ENCODE data around the gene RNF182.
A peak's percentile ranks its signal among the peaks of the same experiment; 100 is the strongest.
"Not testable (repeated sequence)": the region's sequence is repeated elsewhere in the genome, so short reads cannot be mapped to it uniquely, and the experiment has no call there.

Gene RNF182

DNA sequence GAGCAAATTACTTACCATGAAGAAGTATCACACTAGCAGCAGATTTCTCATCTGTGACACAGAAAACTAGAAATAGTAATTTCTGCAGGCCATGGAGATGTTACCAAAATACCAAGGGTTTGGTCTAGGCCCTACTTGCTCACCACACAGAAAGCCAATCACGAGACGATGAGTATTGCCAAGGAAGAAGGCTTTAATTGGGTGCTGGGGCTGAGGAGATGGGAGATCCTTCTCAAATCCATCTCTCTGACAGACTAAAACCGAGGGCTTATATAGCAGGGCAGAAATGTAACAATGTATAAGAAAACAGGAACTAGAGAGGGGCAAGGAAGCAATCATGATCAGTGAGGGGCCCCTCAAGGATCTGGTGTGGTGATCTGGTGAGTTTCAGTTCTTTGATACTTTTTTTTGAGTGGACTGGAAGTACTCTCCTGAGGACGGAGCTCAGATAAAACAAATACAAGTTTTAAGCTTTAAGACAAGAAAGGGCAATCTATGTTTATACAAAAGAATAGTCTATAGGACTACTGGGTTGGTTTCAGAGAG, 40.9 kb downstream of the RNF182 start:
- DNase-seq (ENCODE audit: low read depth): no peak

DNA sequence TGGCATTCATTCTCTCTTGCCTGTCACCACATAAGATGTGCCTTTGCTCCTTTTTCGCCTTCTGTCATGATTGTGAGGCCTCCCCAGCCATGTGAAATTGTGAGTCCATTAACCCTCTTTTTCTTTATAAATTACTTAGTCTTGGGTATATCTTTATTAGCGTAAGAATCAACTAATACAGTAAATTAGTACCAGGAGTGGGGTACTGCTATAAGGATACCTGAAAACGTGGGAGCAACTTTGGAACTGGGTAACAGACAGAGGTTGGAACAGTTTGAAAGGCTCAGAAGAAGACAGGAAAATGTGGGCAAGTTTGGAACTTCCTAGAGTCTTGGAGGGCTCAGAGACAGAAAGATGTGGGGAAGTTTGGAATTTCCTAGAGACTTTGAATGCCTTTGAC, 46.6 kb downstream of the RNF182 start:
- DNase-seq (ENCODE audit: low read depth): no peak

DNA sequence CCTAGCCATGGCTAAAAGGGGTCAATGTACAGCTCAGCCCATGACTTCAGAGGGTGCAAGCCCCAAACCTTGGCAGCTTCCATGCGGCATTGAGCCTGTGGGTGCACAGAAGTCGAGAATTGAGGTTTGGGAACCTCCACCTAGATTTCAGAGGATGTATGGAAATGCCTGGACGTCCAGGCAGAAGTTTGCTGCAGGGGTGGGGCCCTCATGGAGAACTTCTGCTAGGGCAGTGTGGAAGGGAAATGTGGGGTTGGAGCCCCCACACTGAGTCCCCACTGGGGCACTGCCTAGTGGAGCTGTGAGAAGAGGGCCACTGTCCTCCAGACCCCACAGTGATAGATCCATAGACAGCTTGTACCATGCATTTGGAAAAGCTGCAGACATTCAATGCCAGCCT, 47.9 kb downstream of the RNF182 start:
- not testable (repeated sequence) for DNase-seq (ENCODE audit: low read depth)

DNA sequence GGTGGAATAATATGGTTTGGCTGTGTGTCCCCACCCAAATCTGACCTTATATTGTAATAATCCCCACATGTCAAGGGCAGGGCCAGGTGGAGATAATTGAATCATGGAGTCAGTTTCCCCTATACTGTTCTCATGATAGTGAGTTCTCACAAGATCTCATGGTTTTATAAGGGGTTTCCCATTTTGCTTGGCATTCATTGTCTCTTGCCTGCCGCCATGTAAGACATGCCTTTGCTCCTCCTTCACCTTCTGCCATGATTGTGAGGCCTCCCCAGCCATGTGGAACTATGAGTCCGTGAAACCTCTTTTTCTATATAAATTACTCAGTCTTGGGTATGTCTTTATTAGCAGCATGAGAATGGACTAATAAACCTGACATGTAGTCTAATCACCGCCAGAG, 48.7 kb downstream of the RNF182 start:
- not testable (repeated sequence) for DNase-seq (ENCODE audit: low read depth)

DNA sequence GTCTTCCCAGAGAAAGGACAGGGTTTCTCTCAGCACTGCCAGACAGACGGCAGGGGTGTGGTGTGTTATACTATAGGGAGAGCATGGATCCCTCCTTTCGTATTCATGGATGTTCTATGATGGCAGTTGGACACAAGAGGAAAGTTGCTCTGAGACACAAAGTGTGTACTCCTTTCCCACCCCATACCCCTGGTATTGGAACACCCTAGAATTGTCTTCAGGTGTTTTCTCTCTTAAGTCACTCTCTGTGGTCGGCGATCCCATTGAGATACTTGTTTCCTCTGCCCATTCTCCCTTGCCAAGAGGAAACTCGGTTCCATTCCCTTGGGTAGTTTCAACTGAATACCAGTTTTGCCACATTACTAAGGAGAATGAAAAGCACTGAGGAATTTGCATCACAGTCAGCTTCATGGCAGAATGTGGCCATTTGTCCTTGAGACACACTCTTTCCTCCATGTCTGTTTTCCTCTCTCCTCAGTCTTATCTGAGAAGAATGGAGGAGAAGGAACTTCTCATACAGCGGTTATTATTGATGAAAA, 53.4 kb downstream of the RNF182 start:
- no peak for DNase-seq (ENCODE audit: low read depth)

DNA sequence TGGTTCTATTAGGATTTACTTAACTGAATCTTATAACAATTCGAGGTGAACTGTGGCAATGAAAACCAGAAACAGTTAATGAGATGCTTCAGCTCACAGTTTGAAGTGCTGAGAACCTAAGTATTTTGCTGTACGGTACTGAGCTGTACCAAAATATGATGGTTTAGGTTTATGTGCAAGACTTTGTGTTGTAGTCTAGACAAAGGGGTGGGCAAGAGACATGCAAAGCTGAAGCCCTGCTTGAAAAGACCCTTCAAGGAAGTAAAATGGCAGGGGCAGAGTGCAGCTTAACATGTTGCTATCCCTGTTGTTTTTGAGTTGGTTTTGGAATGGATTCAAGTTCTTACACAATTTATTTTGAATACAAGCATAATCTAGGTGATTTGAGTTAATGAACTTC, 54.0 kb downstream of the RNF182 start:
- DNase-seq (ENCODE audit: low read depth): no peak

DNA sequence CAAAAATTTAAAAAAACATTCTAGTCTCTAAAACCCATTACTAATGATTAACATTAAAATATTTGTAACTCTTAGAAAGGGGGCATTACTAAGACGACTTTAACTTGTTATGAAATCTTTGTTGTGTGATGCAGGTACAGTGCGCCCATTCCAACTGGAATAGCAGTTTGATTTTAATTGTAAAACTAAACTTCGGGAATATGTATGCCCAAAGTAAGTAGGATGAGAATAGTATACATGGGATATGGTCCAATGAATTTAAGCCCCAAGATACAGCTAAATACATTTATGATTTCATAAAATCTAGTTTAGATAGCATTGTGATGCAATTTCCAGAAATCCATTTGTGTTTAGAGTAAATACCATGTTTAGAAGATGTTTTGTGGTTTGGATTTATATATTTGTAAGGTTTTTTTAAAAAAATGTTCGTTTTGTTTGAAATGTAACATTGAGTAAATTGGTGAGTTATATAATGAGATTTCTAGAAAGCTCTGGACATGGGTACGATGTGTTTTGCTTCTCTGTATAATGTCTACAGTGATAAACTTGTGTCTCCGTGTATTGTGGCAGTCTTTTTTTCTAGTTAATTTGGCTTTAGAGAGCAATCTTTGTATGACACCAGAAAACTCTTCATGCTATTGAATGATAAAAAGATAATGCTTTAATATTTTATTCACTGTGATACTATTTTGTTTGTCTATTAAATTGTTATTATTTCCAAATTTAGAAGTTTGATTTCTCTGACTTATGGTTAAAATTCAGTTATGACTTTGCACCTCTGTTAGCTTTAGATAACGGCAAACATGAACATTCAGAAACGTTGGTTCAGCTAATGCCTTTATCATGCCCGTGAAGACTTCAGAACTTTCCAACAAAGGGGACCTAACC, 54.8 kb downstream of the RNF182 start:
- DNase-seq (ENCODE audit: low read depth): no peak

DNA sequence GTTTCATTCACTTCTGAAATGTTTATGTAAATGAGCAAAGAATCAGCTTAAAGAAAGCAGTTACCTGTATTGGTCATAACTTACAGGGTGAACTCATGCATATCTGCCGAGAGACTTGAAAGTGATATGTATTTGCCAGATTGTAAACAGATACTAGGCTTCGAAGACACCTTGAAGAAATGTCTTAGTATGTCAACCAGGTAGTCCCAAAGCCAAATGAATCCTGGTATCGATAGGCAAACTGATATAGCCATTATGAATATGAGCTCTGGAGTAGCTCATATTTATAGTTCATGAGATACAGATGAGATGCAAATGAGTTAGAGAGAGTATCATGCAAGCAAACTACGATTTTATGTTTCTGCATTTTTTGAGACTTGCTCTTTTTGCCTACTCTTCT, 55.8 kb downstream of the RNF182 start:
- no peak for DNase-seq (ENCODE audit: low read depth)

DNA sequence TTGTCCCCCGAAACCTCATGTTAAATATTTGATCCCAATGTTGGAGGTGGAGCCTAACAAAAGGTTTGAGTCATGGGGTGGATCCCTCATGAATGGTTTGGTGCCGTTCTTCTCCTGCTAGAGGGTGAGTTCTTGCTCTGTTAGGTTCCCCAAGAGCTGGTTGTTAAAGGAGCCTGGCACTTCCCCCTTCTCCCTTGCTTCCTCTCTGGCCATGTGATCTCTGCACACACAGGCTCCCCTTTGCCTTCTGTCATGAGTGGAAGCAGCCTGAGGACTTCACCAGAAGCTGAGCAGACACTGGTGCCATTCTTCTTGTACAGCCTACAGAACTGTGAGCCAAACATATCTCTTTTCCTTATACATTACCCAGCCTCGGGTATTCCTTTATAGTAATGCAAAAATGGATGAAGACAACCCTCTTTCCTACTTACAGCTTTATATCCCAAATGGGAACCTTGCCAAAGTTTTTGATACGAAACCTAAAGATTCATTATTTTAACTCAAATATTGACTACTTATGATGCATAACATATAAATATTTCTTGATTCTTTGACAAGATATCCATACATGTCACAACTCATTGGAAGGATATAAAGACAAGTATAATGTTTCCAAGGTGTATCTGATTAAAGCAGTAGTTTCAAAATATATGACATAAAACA, 61.0 kb downstream of the RNF182 start:
- no peak for DNase-seq (ENCODE audit: low read depth)

DNA sequence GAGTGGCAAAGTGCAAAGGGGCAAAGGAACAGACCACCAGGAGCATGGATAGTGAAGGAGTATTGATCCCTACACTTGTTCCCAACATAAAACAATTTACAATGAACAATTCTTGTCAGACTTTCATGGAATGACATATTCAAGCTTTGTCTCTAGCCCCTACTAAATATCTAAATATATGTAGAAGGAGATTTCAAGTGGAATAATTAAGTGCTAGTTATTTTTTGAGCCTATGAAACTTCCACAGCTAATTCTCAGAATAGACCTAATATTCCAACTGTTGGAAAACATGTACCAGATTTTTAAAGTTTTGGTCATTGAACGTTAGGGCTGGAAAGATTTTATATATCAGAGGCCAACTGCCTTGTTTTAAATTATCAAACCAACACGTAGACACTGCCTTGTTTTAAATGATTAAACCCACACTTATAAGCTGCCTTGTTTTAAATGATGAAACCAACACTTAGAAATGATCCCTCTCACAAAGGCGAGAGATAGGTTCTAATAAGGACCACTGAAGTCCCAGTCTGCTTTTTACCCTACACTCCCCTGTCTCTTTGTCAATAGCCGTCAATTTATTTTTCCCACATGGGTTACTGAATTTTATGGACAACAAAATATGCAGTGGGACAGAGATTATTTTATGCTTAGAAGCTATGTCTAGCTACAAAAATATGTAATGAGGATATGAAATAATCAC, 62.1 kb downstream of the RNF182 start:
- DNase-seq (ENCODE audit: low read depth): no peak

DNA sequence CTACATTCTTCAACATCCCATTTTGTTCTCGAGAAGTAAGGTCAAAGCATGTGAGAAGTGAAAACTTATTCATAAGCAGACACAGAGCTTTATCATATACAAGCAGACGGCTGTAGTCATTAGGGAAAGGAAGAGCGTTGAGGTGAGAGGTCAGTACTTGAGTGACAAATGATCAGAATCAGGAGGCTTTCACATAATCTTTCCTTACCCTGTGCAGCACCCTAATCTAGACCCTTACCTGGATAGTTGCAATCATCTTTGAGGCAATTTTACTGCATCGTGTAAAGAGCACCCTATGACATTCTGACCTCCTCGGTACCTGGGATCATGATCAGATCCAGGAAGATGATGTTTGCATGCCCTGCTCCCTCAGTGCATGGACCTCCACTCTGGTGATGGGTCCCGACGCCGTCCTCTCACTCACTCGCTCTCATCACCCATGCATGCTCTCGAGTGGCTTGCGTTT, 62.7 kb downstream of the RNF182 start:
- DNase-seq (ENCODE audit: low read depth): no peak

DNA sequence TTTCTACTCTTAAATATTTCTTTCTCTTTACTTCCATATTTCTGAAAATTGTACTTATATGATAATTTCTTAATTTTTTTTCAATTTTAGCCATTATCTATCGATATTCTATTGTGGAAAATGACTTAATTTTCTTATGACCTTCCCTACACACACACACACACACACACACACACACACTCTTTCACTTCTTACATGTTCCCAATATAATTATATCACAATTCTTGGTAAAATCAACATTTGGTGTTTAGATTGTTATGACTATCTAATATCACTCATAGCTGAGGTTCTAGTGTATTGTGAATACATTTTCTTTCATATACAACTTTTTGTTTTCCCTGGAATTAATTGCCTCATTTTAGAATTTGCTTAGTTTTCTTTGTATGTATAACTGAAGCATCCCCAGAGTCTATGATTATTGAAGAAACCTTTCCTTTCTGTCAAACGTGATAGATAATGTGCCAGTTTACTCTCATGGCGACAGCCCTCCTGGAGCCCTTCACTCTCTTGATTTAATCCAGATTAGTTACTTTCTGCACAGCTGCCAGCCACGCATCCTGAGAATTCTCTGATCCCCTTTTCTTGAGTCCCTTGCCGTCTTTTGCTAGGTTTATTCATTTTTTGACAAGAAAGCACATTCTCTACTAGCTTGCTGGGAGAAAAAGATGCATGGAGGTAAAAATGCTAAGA, 63.4 kb downstream of the RNF182 start:
- no peak for DNase-seq (ENCODE audit: low read depth)

DNA sequence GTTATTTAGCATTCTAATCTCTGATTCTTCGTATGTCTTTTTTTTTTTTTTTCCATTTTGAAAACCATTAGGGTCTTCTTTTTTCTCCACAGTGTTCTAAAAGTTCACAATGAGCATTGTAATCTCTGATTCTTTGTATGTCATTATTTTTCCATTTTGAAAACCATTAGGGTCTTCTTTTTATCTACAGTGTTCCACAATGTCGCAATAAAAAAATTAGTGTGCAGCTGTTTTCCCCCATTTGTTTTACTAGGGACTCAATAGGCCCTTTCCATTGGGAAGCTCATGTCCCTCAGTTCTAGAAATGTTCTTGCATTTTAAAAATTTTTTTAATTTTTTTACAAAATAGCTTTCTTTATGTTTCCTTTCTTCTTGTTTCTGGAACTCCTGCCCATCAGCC, 64.2 kb downstream of the RNF182 start:
- no peak for DNase-seq (ENCODE audit: low read depth)

DNA sequence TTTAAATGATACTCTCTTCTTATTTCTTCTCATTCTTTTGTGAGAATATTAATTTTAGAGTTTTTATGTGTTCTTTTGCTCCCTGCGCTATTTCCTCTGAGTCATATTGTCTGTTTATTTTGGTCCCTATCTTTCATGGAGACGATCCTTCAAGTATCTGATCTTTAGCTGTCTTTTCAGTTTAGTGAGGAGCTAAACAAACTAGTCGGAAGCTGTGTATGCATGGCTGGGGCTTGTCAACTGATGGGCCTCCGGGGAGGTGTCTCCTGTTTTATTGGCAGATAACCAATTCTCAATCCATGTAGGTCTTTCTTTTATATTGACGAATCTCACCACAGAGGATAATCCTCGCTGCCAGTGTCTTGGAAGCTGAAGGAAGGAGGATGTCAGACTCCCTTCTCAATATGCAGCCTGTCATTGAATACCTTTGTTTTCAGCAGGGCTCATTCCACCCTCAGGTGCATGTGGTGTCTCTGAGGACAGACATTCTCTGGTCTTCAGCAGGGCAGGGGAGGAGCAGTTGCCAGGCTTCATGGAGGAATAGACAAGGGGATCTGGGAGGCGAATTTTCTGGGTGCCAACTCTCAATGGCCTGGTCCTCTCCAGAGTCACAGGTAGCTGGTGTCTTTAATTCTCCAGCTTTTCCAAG, 64.9 kb downstream of the RNF182 start:
- DNase-seq (ENCODE audit: low read depth): no peak

DNA sequence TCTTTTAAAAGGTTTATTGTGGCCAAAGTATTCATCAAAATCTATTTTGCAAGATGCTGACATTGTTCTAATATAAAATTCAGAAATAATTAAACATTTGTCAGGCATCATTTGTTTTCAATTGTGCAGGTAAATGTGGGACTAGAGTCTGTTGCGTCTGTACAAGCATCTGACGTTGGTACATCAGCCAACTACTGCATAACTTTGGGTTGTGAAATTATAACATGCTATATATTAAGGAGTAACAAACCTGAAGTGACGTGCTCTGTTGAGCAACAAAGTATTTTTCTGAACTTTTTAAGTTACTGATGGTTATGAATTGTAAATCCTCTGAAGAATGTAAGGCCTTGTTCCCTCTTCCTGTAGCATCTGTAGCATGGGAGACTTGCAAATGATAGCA, 66.0 kb downstream of the RNF182 start:
- DNase-seq (ENCODE audit: low read depth): no peak

DNA sequence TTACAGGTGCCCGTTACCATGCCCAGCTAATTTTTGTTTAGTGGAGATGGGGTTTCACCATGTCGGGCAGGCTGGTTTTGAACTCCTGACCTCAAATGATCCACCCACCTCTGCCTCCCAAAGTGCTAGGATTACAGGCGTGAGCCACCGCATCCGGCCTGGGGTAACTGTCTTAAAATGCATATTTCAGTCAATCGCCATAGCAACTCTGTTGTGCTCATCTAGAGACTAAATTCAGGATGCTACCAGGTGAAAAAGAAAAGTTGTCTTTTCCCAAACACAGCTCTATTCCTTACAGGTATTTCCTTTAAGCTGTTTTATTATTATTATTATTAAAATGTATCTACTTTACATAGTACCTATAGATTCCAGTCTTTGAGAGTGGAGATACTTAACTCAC, 66.6 kb downstream of the RNF182 start:
- no peak for DNase-seq (ENCODE audit: low read depth)

DNA sequence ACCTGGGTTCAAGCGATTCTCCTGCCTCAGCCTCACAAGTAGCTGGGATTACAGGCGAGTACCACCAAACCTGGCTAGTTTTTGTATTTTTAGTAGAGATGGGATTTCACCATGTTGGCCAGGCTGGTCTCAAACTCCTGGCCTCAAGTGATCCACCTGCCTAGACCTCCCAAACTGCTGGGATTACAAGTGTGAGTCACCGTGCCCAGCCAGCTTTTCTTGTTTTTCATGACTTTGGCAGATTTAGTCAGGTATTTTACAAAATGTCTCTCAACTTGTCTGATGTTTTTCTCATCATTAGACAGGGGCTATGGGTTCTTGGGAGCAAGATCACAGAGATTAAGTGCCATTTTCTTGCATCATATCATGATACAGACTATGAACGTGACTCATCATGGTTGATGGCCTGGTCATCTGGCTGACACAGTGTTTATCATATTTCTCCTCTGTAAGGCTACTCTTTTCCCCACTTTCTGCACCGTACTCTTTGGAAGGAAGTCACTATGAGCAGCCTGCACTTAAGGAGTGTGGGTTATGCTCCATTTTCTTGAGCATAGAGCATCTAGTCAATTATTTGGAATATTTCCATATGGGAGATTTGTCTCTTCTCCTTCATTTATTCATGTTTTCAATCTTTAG, 67.8 kb downstream of the RNF182 start:
- DNase-seq (ENCODE audit: low read depth): peak; percentile 51

DNA sequence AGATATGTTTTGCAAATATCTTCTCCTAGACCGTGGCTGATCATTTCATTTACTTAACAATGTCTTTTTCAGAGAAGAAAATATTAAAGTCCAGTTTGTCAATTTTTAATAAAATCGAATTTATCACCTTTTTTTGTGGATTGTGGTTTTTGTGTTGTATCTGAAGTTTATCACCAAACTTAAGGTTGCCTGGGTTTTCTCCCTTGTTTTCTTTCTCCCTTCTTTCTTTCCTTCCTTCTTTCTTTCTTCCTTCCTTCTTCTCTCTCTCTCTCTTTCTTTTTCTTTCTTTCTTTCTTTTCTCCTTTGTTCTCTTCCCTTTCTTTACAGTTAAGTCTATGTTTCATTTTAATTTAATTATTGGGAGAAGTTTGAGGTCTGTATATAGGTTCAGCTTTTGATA, 68.7 kb downstream of the RNF182 start:
- DNase-seq (ENCODE audit: low read depth): no peak

DNA sequence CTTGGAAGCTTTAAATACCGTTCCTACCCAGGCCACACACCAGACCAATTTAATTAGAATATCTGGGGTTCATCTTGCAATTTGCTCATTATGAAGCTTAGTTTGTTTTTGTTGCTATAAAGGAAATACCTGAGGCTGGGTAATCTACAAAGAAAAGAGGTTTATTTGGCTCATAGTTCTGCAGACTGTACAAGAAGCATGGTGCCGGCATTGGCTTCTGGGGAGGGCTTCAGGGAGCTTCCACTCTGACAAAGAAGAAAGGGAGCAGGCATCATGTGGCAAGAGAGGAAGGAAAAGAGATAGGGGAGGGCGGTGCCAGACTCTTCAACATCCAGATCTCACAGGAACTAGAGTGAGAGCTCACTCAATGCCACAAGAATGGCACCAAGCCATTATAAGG, 73.6 kb downstream of the RNF182 start:
- DNase-seq (ENCODE audit: low read depth): no peak

DNA sequence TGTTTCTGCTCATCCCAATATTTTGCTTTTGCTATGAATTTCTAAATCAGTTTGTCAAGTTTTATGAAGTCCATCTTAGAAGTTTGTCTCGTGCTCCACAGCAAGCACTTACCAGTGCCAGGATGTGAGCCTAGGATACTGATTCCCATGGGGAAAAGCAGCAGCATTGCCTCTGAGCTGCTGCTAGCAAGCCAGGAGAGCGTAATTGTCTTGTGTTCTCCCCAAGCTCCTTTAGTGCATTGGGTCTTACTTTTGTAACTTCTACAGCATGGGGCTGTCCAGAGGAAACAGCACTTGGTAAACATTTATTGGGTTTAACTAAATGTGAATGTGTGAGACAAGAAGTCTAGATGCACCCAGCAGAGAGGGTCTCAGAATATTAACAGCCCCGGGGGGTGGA, 76.1 kb downstream of the RNF182 start:
- no peak for DNase-seq (ENCODE audit: low read depth)
